K562 (cell line): ENCODE results near the gene DNAJB12. TPM values are rescaled to one million over a fixed set of nuclear protein-coding genes. Genes with fewer than 3 reads are reported as not detected.
A peak's percentile ranks its signal among the peaks of the same experiment; 100 is the strongest.

Experiments
- ATAC-seq: fragments of 200-7000 bp; cut with Tn5 transposase; 3 replicates; pipeline ENCODE4 v1.9.1; 2020; ENCODE audit warnings: moderate library complexity
- BruUV-seq: library from RNA; stranded (reverse); fragments of 400-500 nt; replicated peaks from 2 replicates; lab custom pipeline; 2021; lab: Mats Ljungman, UMichigan
- CTCF ChIA-PET: fragments of 300-600 bp; formaldehyde crosslinking; extraction: SDS; loops from one replicate; lab custom pipeline; 2021; ENCODE audit warnings: low intra/inter-chr PET ratio; lab: Yijun Ruan, JAX
- POLR2A ChIA-PET: fragments of 300-600, 350-650 bp; sonication (Branson Sonifier 250); formaldehyde crosslinking; extraction: SDS; loops from one replicate; lab custom pipeline; 2021; ENCODE audit warnings: antibody characterized with exemption, inconsistent platforms; lab: Yijun Ruan, JAX
- DNase-seq, 4 experiments: peaks; one replicate each; pipeline versions ENCODE4 v3.0.0 to v3.0.0-alpha.2; 2011 to 2018; ENCODE audit warnings: low spot score in 3 of 4, mixed read lengths in 3 of 4; ENCODE audit errors: extremely low read depth in 1 of 4
- FAIRE-seq: peaks from 2 replicates; lab custom pipeline; 2011; peaks lifted over from hg19 to GRCh38; lab: Jason Lieb, UNC
- H2AFZ ChIP-seq: 2 replicates; pipeline ENCODE4 v1.6.0; 2011; ENCODE audit warnings: low read depth, low read length, control low read depth, inconsistent platforms
- H3K27ac ChIP-seq: fragments of 200-600 bp; 3 replicates; pipeline ENCODE4 v1.8.0; 2011; ENCODE audit warnings: low read depth, mild to moderate bottlenecking, control low read depth, inconsistent platforms, low read length, moderate library complexity, mixed read lengths; ENCODE audit errors: extremely low read depth
- H3K27me3 ChIP-seq, 2 experiments: fragments of 300-600 bp in 1 of 2; 2 replicates in 1 of 2; 3 replicates in 1 of 2; pipeline versions ENCODE4 v1.6.0 to v1.8.0; 2011; ENCODE audit warnings: inconsistent platforms in 2 of 2, low read length in 2 of 2, mild to moderate bottlenecking in 1 of 2, mixed read lengths in 1 of 2, moderate library complexity in 1 of 2; ENCODE audit not compliant: control insufficient read depth in 2 of 2, insufficient read depth in 2 of 2
- H3K36me3 ChIP-seq: fragments of 300-600 bp; 3 replicates; pipeline ENCODE4 v1.8.0; 2011; ENCODE audit warnings: mild to moderate bottlenecking, low read length, inconsistent platforms; ENCODE audit not compliant: control insufficient read depth, insufficient read depth
- H3K4me1 ChIP-seq, 2 experiments: fragments of 200-600 bp in 1 of 2; replicated peaks in 1 of 2; 2 replicates in 1 of 2; 3 replicates in 1 of 2; pipeline versions ENCODE4 v1.5.1 to v1.8.0; 2011; ENCODE audit warnings: inconsistent platforms in 2 of 2, low read length in 2 of 2, mild to moderate bottlenecking in 1 of 2, mixed read lengths in 1 of 2, moderate library complexity in 1 of 2; ENCODE audit not compliant: control insufficient read depth in 2 of 2, insufficient read depth in 2 of 2
- H3K4me2 ChIP-seq: 2 replicates; pipeline ENCODE4 v1.6.1; 2011; ENCODE audit warnings: low read length, control low read depth, inconsistent platforms, mixed read lengths; ENCODE audit not compliant: insufficient read depth
- H3K4me3 ChIP-seq: fragments of 200-600 bp; sonication (generic), shearing (Covaris generic); 2 replicates; pipeline ENCODE4 v1.5.1; 2016; ENCODE audit warnings: control low read depth, inconsistent platforms
- H3K79me2 ChIP-seq: fragments of 200-600 bp; 3 replicates; pipeline ENCODE4 v1.8.0; 2011; ENCODE audit warnings: low read length, inconsistent platforms; ENCODE audit not compliant: control insufficient read depth, insufficient read depth
- H3K9ac ChIP-seq, 2 experiments: 2 replicates each; pipeline versions ENCODE4 v1.6.0 to v1.6.1; 2011; ENCODE audit warnings: low read depth in 2 of 2, low read length in 2 of 2, control low read depth in 1 of 2, inconsistent platforms in 1 of 2, mild to moderate bottlenecking in 1 of 2, mixed read lengths in 1 of 2; ENCODE audit not compliant: insufficient read depth in 1 of 2
- H3K9me1 ChIP-seq: one replicate; pipeline ENCODE4 v1.6.0; 2011; ENCODE audit warnings: inconsistent platforms, mild to moderate bottlenecking, low read length, moderate library complexity; ENCODE audit not compliant: control insufficient read depth, insufficient read depth
- H3K9me3 ChIP-seq: replicated peaks from 2 replicates; pipeline ENCODE4 v1.5.1; 2011; ENCODE audit warnings: low read depth, low read length, inconsistent platforms; ENCODE audit not compliant: control insufficient read depth, insufficient read depth
- H4K20me1 ChIP-seq: replicated peaks from 2 replicates; pipeline ENCODE4 v1.6.1; 2011; ENCODE audit warnings: low read length, inconsistent platforms, mixed read lengths; ENCODE audit not compliant: control insufficient read depth, insufficient read depth
- E2F6 ChIP-seq, 2 experiments: IDR thresholded peaks; 2 replicates each; pipeline ENCODE4 v1.6.1; 2011; ENCODE audit warnings: borderline replicate concordance in 1 of 2, control low read depth in 1 of 2, low read depth in 1 of 2, low read length in 1 of 2, mild to moderate bottlenecking in 1 of 2, mixed read lengths in 1 of 2, moderate library complexity in 1 of 2; ENCODE audit not compliant: insufficient read depth in 1 of 2, insufficient read length in 1 of 2, poor library complexity in 1 of 2, severe bottlenecking in 1 of 2; ENCODE audit errors: extremely low read depth in 1 of 2
- KLF6 ChIP-seq: fragments of 250-450 bp; sonication (Bioruptor Pico); IDR thresholded peaks from 2 replicates; pipeline ENCODE4 v1.4.0; 2020; ENCODE audit warnings: mild to moderate bottlenecking, moderate library complexity, borderline replicate concordance
- PHTF2 ChIP-seq: fragments of 250-450 bp; sonication (Bioruptor Pico); IDR thresholded peaks from 2 replicates; pipeline ENCODE4 v1.5.0; 2021; ENCODE audit warnings: mild to moderate bottlenecking
- TAF1 ChIP-seq: IDR thresholded peaks from 2 replicates; pipeline ENCODE4 v1.6.1; 2011; ENCODE audit warnings: mild to moderate bottlenecking, low read length, moderate library complexity; ENCODE audit not compliant: insufficient read depth, control insufficient read depth, severe bottlenecking; ENCODE audit errors: extremely low read depth
- ZNF197 ChIP-seq: fragments of 200-800 bp; sonication (Bioruptor generic); IDR thresholded peaks from 2 replicates; pipeline ENCODE4 v1.6.1; 2016; ENCODE audit warnings: low read depth, missing genetic modification characterization, missing compliant biosample characterization
- ZNF274 ChIP-seq: IDR thresholded peaks from 2 replicates; pipeline ENCODE4 v1.6.1; 2011; ENCODE audit warnings: low read depth, mild to moderate bottlenecking, low read length, moderate library complexity, borderline replicate concordance
- WGBS: fragments of 100-300 bp; shearing (Covaris generic); methylation state at CpG from one replicate; pipeline ENCODE4 v1.1.6; 2016; ENCODE audit warnings: low coverage, mixed read lengths; ENCODE audit not compliant: insufficient coverage; ENCODE audit errors: missing lambda C conversion rate; 5-methylcytosine and 5-hydroxymethylcytosine counted together
- in situ Hi-C: fragments of 300-500 bp; cut with MboI; formaldehyde crosslinking; loops from 4 replicates; pipeline ENCODE4 v1.15.0; 2018; ENCODE audit warnings: inconsistent platforms, mixed read lengths
- intact Hi-C: fragments of 100-400 bp; cut with micrococcal nuclease; formaldehyde crosslinking; loops from 2 replicates; pipeline ENCODE4 v1.14.2; 2022
- polyA plus RNA-seq, 8 experiments: library from polyadenylated mRNA; depleted of rRNA in 4 of 8; stranded (reverse) in 5 of 8; unstranded in 3 of 8; fragments of >200 nt; fragmentation: Nextera tagmentation in 2 of 8; fragmentation: Illumina TruSeq in 1 of 8; extraction: Ambion mirVana in 2 of 8; extraction: Trizol in 1 of 8; gene quantifications; 2 replicates each; pipeline versions ENCODE4 v1.2.1 to v1.2.3, GENCODE V29; 2011 to 2014; ENCODE audit warnings: inconsistent platforms in 1 of 8, missing spikeins in 1 of 8
- total RNA-seq, 7 experiments: library from RNA; depleted of rRNA in 6 of 7; stranded (reverse); fragments of >200 nt in 6 of 7; fragmentation: Illumina TruSeq in 2 of 7; extraction: Trizol in 2 of 7; gene quantifications; 2 replicates each; pipeline versions ENCODE4 v1.2.1 to v1.2.3, GENCODE V29; 2011 to 2021; ENCODE audit warnings: low replicate concordance in 1 of 7

Gene DNAJB12
- total and polyA plus RNA-seq, 9 of the 15 experiments (the other 6 are each of a cell fraction or from before 2014, with no cell fraction given): 3.5 to 31.5 (median 20.3) TPM

GRCh38 chr10:72307711-72308110, 47.0 kb downstream of the DNAJB12 start (continued):
- TF ChIP-seq KLF6 (0 out of 2 replicates have a peak, but pooled peaks have one; percentile 5), E2F6 (IDR thresholded peaks at IDR 0.05; ENCODE audit: borderline replicate concordance in 1 of 2, extremely low read depth in 1 of 2, insufficient read depth in 1 of 2, insufficient read length in 1 of 2, low read depth in 1 of 2, low read length in 1 of 2, poor library complexity in 1 of 2, severe bottlenecking in 1 of 2) (peak in 1 of 2 experiments; percentile 9)

- BruUV-seq: no TSS peak
Measured at GRCh38 chr10:72306215-72306760, 48.4 kb downstream of the DNAJB12 start.

More at GRCh38 chr10:72306215-72306760, 48.4 kb downstream of the DNAJB12 start:
- peaks cover 46 to 47% of the 10 kb centered on the region in 2 experiments for H3K4me1 ChIP-seq
- no peaks in the 10 kb centered on the region for H4K20me1 ChIP-seq
- peak overlapping the region; percentile 44; the same call in 1 of the 2 replicates for H2AFZ ChIP-seq
- in situ Hi-C loops (no loop called here), intact Hi-C loops (no loop called here)
- H3K79me2 ChIP-seq: no peaks in the 10 kb centered on the region
- no peaks in the 10 kb centered on the region for H3K9me3 ChIP-seq
- H3K27me3 ChIP-seq: no peaks in the 10 kb centered on the region
- ChIA-PET POLR2A (interaction anchor here (0.6 to 10.0 kb wide), 10 partner anchors 9 to 417 kb away, joined by 3 to 199 read pairs (median 3); partner anchors contain the start of gene DDIT4), CTCF (no interaction called here)
- TF ChIP-seq ZNF274 (no peak), TAF1 (no peak), PHTF2 (no peak), ZNF197 (CRISPR knock-in tag) (peak; percentile 68; the same call in 1 of the 2 replicates)
- H3K36me3 ChIP-seq: no peaks in the 10 kb centered on the region
- FAIRE-seq (no peak), DNase-seq (peak in 1 of 4 experiments; percentile 9), ATAC-seq (no peak)
- WGBS: 56% methylated on average over 5 of the region's 5 CpGs
- H3K9ac ChIP-seq: peak overlapping the region in 1 of 2 experiments; percentile 63; a peak in 1 of 4 replicates
- no peaks in the 10 kb centered on the region for H3K9me1 ChIP-seq
- no peak overlapping the region for H3K4me2 ChIP-seq
- no peak overlapping the region for H3K27ac ChIP-seq
- H3K4me3 ChIP-seq: no peak overlapping the region
